HG03521 (cell line): ENCODE data around the gene NCSTN.

ENCODE experiments used
- ATAC-seq: cut with Tn5 transposase; IDR thresholded peaks from one replicate; pipeline ENCODE4 v1.9.1; 2021; ENCODE audit warnings: mild to moderate bottlenecking, moderate library complexity; ENCODE audit not compliant: unreplicated experiment

NCSTN gene

GRCh38 chr1:160404094-160404493 is 60.9 kb downstream of the NCSTN start:
- ATAC-seq: no peak

DNA sequence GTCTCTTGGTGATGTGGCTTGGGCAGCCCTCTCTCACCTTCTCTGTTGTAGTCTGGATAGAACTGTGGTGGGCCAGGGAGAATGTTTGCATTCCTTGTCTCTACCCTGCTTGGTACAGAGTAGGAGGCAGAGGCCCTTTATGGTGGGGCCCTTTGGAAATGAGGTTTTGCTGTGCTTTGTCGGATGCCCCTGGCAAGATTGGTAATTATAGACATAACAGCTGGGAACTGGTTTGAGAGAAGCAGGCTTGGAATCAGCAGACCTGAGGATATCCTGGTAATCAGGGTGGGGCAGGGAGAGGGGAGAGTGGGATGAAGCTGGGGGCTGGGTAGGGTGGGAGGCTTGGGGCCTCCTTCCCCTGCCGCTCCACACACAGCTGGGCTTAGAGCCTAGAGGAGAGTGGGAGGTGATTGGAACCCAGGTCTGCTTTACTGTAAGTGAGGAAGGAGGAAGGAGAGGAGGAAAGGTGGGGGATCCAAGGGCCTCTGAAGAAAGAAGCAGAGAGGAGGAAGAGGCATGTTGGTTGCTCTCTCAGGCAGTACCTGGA is 62.2 kb downstream of the NCSTN start:
- ATAC-seq: no peak

DNA sequence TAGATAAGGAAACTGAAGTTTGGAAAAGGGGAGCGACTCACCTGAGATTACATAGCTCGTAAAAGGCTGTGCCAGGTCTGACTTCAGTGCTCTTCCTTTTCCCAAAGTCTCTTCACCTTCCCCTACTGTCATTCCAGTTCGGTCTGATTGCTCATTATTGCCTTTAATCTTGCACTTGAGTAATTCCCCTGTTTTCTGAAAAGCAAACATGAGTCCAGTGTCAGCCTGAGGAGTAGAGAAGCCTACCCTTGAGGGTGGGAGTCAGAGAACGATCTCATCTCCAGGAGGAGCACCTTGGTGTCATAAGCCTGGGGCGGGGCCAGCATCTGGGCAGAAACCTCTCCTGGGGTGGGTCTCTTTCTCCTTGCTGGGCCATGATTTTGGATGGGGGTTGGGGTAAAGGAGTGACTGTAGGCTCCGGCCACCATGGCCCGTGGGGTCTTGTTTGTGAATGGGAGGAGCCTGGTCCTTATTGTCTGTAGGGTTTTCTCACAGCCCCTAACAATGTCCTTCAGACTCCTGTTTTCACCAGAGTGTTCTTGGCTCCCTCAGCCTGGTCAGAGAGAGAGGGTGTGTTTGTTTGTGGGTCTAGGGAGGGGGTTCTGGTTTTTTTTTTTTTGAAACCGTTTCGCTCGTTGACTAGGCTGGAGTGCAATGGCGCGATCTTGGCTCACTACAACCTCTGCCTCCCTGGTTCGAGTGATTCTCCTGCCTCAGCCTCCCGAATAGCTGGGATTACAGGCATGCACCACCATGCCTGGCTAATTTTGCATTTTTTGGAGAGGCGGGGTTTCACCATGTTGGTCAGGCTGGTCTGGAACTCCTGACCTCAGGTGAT is 63.2 kb downstream of the NCSTN start:
- ATAC-seq: no peak

- ATAC-seq: no peak
Measured at GRCh38 chr1:160407839-160408801, 64.9 kb downstream of the NCSTN start.
